GM10266 (cell line): Measurements from ENCODE around the gene TCEANC2.

Experiments
- DNase-seq: peaks from one replicate; pipeline ENCODE4 v3.0.0; 2012; ENCODE audit errors: extremely low spot score
- TF ChIP-seq, protein P1 (sequence below): IDR thresholded peaks from 2 replicates; pipeline ENCODE4 v1.5.1; 2012; ENCODE audit warnings: mild to moderate bottlenecking, low read depth; ENCODE audit not compliant: control insufficient read depth, insufficient read depth; ENCODE audit errors: missing control alignments

Gene TCEANC2

GRCh38 chr1:54153535-54154439 lies 100.4 kb downstream of the TCEANC2 start:
- TF ChIP-seq, protein P1, sequence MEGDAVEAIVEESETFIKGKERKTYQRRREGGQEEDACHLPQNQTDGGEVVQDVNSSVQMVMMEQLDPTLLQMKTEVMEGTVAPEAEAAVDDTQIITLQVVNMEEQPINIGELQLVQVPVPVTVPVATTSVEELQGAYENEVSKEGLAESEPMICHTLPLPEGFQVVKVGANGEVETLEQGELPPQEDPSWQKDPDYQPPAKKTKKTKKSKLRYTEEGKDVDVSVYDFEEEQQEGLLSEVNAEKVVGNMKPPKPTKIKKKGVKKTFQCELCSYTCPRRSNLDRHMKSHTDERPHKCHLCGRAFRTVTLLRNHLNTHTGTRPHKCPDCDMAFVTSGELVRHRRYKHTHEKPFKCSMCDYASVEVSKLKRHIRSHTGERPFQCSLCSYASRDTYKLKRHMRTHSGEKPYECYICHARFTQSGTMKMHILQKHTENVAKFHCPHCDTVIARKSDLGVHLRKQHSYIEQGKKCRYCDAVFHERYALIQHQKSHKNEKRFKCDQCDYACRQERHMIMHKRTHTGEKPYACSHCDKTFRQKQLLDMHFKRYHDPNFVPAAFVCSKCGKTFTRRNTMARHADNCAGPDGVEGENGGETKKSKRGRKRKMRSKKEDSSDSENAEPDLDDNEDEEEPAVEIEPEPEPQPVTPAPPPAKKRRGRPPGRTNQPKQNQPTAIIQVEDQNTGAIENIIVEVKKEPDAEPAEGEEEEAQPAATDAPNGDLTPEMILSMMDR = no peak
- no peak for DNase-seq
